HG02571 (cell line): ENCODE measurements around the gene PHACTR1.

Source experiments
- ATAC-seq: cut with Tn5 transposase; IDR thresholded peaks from one replicate; pipeline ENCODE4 v1.9.1; 2021; ENCODE audit warnings: mild to moderate bottlenecking, moderate library complexity; ENCODE audit not compliant: unreplicated experiment

Gene PHACTR1

GRCh38 chr6:13248584-13248985 is 532.0 kb downstream of the PHACTR1 start:
- ATAC-seq: no peak

- no peak for ATAC-seq
Measured at GRCh38 chr6:13248994-13249393, 532.4 kb downstream of the PHACTR1 start.

DNA sequence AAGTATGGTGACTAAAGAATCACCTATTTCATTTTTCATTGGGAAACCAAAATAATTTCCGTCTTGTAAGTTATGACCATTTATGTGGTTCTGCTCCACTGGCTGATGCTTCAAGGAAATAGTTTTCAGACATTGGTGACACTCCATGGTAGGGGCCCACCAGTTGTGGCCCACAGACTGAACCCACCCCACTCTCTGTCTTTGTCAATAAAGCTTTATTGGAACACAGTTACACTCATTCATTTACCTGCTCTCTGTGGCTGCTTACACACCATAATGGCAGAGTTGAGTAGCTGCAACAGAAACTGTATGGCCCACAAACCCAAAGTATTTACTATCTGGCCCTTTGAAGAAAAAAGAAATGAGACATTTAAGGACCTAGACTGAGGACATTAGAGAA is 533.2 kb downstream of the PHACTR1 start:
- ATAC-seq: no peak

DNA sequence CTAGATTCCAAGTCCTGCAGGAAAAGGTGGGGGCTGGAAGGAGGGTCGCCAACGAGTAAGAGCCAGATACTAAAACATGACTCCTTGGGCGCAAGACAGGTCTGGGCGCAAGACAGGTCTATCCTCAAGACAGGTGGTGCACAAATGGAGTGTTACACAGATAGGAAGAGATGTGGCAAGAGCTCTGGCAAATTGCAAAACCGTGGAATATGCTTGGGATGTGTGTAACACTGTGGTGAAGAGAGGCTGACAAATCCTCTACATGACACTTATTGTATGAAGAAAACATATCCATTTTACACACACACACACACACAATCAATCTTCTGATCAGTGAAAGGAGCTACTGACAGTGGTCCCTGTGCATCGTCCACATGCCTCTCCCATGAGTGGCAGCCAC is 534.1 kb downstream of the PHACTR1 start:
- ATAC-seq: no peak

DNA sequence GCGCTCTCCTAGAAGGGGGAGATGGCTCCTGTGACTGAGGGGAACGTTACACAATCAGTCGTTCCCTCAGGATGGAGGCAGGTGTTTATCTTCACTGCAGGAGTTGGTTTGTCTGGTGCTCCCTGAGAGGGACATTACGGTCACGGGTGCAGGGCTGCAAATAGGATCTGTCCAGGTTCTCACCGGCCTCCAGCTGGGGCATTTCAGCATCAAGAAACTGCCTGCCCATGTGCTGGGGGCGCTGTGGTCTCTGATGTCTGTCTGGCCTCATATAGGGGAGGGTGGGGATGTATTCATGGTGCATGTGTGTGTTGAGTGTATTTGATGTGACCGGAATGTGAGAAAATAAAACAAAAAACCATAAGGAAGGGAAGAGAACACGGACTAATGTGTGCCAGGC is 534.7 kb downstream of the PHACTR1 start:
- ATAC-seq: no peak

- ATAC-seq: no peak
Measured at GRCh38 chr6:13252790-13253189, 536.2 kb downstream of the PHACTR1 start.

GRCh38 chr6:13253272-13253671 is 536.7 kb downstream of the PHACTR1 start:
- no peak for ATAC-seq

DNA sequence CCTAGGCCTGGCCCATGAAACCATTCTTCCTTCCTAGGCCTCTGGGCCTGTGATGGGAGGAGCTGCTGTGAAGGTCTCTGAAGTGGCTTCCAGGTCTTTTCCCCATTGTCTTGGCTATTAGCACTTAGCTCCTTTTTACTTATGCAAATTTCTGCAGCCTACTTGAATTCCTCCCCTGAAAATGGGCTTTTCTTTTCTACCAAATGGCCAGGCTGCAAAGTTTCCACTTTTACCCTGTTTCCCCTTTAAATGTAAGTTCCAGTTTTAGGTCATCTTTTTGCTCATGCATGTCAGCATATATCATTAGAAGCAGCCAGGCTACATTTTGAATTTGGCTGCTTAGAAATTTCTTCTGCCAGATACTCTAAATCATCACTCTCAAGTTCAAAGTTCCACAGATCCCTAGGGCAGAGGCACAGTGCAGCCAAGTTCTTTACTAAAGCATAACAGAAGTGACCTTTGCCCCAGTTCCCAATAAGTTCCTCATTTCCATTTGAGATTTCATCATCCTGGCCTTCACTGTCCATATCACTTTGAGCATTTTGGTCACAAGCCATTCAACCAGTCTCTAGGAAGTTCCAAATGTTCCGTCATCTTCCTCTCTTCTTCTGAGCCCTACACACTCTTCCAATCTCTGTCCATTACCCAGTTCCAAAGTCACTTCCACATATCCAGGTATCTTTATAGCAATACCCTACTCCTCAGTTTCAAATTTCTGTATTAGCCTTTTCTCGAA is 539.9 kb downstream of the PHACTR1 start:
- no peak for ATAC-seq

DNA sequence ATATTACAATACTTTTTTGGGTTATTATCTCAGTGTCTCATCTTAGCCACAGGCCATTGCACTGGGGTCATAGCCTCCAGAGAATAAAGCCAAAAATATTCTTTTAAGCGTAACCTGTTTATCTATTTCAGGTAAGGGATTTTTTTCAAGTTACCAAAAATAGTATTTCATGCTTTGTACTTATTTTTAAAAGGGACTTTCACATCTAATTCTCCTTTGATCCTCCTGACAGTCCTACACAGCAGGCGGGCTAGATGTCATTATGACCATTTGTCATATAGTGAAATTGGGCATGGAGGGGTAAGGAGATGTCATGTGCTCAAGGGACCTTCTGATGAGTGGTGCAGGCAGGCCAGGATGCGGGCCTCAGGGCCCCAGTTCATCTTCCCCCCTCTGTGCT is 542.8 kb downstream of the PHACTR1 start:
- peak; percentile 50 for ATAC-seq

DNA sequence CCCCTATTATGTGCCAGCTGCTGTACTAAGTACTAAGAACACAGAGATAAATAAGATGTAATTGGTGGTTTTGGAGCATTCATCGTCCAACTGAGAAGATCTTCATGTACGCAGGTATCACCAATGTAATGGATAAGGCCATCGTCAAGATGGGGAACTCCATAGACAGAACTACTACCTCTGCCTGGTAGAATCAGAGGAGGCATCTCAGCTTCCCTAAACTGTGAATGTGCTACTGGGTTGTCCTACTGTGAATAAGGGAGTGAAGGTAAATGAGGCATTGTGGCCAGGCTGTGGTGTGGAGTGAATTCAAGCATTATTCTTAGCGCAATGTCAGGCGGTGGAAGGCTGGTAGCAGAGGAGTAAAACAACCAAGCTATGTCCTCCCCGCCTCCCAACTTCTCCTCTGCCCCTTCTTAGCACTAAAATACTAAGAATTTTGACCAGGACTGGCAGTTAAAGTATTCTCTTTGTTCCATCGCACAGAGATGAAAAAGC is 543.6 kb downstream of the PHACTR1 start:
- ATAC-seq: no peak

- ATAC-seq: no peak
Measured at GRCh38 chr6:13260831-13261230, 544.3 kb downstream of the PHACTR1 start.

- peak; percentile 43 for ATAC-seq
Measured at GRCh38 chr6:13261464-13261994, 545.0 kb downstream of the PHACTR1 start.

DNA sequence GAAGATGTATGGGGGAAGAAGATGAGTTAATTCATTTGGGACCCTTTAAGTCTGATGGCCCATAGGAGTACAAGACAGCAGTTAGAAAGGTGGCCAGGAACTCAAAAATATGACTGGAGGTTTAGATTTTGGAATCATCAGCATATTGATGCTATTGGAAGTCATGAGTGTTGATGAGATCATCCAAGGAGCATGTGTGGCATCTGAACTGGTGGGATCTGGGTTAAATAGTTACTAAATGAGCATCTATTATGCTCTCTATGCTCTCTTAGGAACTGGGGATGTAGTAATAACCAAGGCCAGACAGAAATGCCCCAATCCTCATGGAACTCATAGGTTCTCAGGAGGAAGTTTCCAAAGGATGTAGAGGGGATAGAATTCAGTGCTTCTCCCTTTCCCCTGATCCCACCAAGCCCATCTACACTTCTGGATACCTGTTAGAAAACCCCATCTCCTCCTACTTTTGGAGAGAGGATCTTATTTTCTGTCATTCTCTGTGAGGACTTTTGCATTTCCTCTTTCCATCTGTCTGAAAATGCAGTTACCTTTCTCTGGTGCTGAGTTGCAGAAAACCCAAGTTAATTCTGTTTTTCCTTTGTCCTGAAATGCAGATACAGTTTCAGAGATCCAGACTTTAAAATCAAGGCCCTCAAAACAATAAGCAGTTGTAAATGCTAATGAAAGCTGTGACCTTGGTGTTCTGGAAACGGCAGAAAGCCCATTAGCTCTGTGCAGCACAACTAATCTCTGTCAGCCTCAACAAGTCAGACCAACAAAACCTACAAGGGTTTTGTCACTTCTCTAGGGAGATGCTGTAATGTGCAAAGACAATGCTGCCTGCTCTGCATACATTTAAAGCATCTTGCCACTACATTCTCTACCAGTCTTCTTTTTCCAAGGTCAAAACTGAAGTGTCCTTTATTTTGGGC is 546.0 kb downstream of the PHACTR1 start:
- ATAC-seq: no peak

- no peak for ATAC-seq
Measured at GRCh38 chr6:13263669-13264068, 547.1 kb downstream of the PHACTR1 start.

GRCh38 chr6:13267142-13267651 is 550.6 kb downstream of the PHACTR1 start:
- no peak for ATAC-seq

- ATAC-seq: no peak
Measured at GRCh38 chr6:13268913-13269518, 552.4 kb downstream of the PHACTR1 start.

GRCh38 chr6:13272131-13273046 is 555.8 kb downstream of the PHACTR1 start:
- peak; percentile 50 for ATAC-seq

DNA sequence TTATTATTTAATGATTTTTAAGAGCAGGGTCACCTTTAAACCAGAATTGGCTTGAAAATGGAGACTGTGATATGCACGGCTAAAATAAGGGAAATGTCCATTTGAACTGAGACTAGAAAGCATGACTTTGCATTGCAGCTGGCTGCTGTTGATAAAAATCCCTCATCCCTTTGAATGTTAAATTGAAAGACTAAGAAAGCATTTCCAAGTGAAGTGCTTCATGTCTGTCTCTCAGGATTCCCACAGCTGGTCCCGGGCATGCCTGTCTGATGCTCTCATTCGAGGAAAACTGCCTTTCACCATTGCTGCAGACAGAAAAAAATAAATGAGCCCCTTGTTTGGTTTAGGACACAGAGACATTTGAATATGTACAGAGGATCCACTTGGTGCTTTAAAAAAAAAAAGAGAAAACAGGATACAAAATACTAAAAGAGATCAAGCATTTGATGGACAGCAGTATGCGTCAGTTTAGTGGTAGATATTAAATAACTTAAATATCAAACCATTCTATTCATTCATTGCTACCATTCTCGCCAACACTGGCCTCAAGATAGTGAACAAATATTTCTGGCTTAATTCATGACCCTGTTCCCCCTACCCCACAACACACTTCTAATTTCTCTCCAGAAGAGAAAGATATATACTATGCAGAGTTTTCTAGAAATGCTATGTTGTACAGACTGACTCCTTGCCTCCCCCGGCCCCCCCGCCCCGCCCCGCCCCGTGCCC is 556.8 kb downstream of the PHACTR1 start:
- ATAC-seq: no peak
